HCT116 (cell line): ENCODE results near the gene CNPY1. TPM values are rescaled to one million over a fixed set of nuclear protein-coding genes. Genes with fewer than 3 reads are reported as not detected.

ENCODE experiments used
- ATAC-seq: fragments of 200-7000 bp; cut with Tn5 transposase; 2 replicates; pipeline ENCODE4 v1.9.1; 2020; ENCODE audit warnings: mild to moderate bottlenecking, moderate library complexity
- BruUV-seq: library from RNA; stranded (reverse); fragments of 400-500 nt; replicated peaks from 2 replicates; lab custom pipeline; 2021; lab: Mats Ljungman, UMichigan
- CTCF ChIA-PET: fragments of 300-600 bp; sonication (Branson Sonifier 250); formaldehyde crosslinking; loops from one replicate; lab custom pipeline; 2021; ENCODE audit warnings: antibody characterized with exemption; lab: Charles Lee
- POLR2A ChIA-PET: fragments of 300-600, 350-600 bp; sonication (Branson Sonifier 250); formaldehyde crosslinking; loops from one replicate; lab custom pipeline; 2021; ENCODE audit warnings: antibody characterized with exemption; lab: Charles Lee
- RAD21 ChIA-PET, 2 experiments: fragments of 300-600 bp; sonication (Branson Sonifier 250); formaldehyde crosslinking; loops; one replicate each; lab custom pipeline; 2023; ENCODE audit warnings: low total read pairs in 2 of 2; ENCODE audit not compliant: uncharacterized antibody in 2 of 2, unreplicated experiment in 2 of 2, low non-redundant PET in 1 of 2; lab: Charles Lee
- DNase-seq: peaks from one replicate; pipeline ENCODE4 v3.0.0-alpha.2; 2010; ENCODE audit warnings: low read depth, low spot score
- H2AFZ ChIP-seq: fragments of 200-600 bp; shearing (Covaris generic), sonication (generic); 2 replicates; pipeline ENCODE4 v1.6.1; 2017; ENCODE audit warnings: low read depth, mixed run types, mixed read lengths, antibody characterized with exemption, low read length; ENCODE audit not compliant: poor library complexity, severe bottlenecking
- H3K27ac ChIP-seq: 2 replicates; pipeline ENCODE4 v1.5.1; 2012; ENCODE audit warnings: low read depth, low read length
- H3K27me3 ChIP-seq: fragments of 200-600 bp; sonication (generic); 2 replicates; pipeline ENCODE4 v1.6.1; 2016; ENCODE audit warnings: mixed run types, low read length, mixed read lengths; ENCODE audit not compliant: insufficient read depth
- H3K36me3 ChIP-seq, 2 experiments: fragments of 200-500 bp in 1 of 2; fragments of 200-600 bp in 1 of 2; sonication (Bioruptor generic) in 1 of 2; sonication (generic) in 1 of 2; 2 replicates each; pipeline versions ENCODE4 v1.5.1 to v1.6.1; 2014 to 2016; ENCODE audit warnings: low read length in 2 of 2, inconsistent platforms in 1 of 2, mixed read lengths in 1 of 2, mixed run types in 1 of 2; ENCODE audit not compliant: insufficient read depth in 2 of 2, control insufficient read depth in 1 of 2
- H3K4me1 ChIP-seq, 2 experiments: fragments of 200-600 bp in 1 of 2; sonication (generic) in 1 of 2; 2 replicates each; pipeline versions ENCODE4 v1.5.1 to v1.6.1; 2012 to 2017; ENCODE audit warnings: low read length in 2 of 2, inconsistent platforms in 1 of 2, mild to moderate bottlenecking in 1 of 2, mixed read lengths in 1 of 2, mixed run types in 1 of 2, moderate library complexity in 1 of 2; ENCODE audit not compliant: insufficient read depth in 2 of 2, control insufficient read depth in 1 of 2
- H3K4me2 ChIP-seq: fragments of 200-600 bp; sonication (generic); 2 replicates; pipeline ENCODE4 v1.6.1; 2017; ENCODE audit warnings: mixed run types, low read length, mixed read lengths
- H3K4me3 ChIP-seq, 2 experiments: fragments of 200-600 bp in 1 of 2; sonication (generic) in 1 of 2; replicated peaks in 1 of 2; 2 replicates each; pipeline ENCODE4 v1.5.1; 2011 to 2016; ENCODE audit warnings: low read length in 2 of 2, control low read depth in 1 of 2, low read depth in 1 of 2, mild to moderate bottlenecking in 1 of 2, mixed read lengths in 1 of 2, mixed run types in 1 of 2
- H3K79me2 ChIP-seq: fragments of 200-600 bp; sonication (generic); 2 replicates; pipeline ENCODE4 v1.6.1; 2017; ENCODE audit warnings: mild to moderate bottlenecking, mixed run types, low read length, moderate library complexity, mixed read lengths; ENCODE audit not compliant: insufficient read depth
- H3K9ac ChIP-seq: fragments of 200-600 bp; sonication (generic); 2 replicates; pipeline ENCODE4 v1.6.1; 2016; ENCODE audit warnings: low read length, mixed read lengths
- H3K9me2 ChIP-seq: fragments of 200-600 bp; sonication (generic), shearing (Covaris generic); 2 replicates; pipeline ENCODE4 v1.6.1; 2017; ENCODE audit warnings: mixed run types, mild to moderate bottlenecking, moderate library complexity; ENCODE audit not compliant: insufficient read depth
- H3K9me3 ChIP-seq, 2 experiments: fragments of 200-500 bp in 1 of 2; fragments of 200-600 bp in 1 of 2; sonication (Bioruptor generic) in 1 of 2; sonication (generic) in 1 of 2; 2 replicates each; pipeline ENCODE4 v1.6.1; 2014 to 2017; ENCODE audit warnings: low read length in 2 of 2, mixed read lengths in 2 of 2, inconsistent platforms in 1 of 2, low read depth in 1 of 2, mild to moderate bottlenecking in 1 of 2, mixed run types in 1 of 2, moderate library complexity in 1 of 2; ENCODE audit not compliant: control insufficient read depth in 1 of 2, insufficient read depth in 1 of 2
- H4K20me1 ChIP-seq: fragments of 200-600 bp; sonication (generic), shearing (Covaris generic); 2 replicates; pipeline ENCODE4 v1.6.1; 2017; ENCODE audit warnings: mixed run types, mild to moderate bottlenecking, moderate library complexity; ENCODE audit not compliant: insufficient read depth
- CEBPB ChIP-seq: IDR thresholded peaks from 2 replicates; pipeline ENCODE4 v1.6.1; 2012; ENCODE audit warnings: low read depth
- CTCF ChIP-seq, 3 experiments: fragments of 200-600 bp in 1 of 3; sonication (generic) in 1 of 3; IDR thresholded peaks in 2 of 3; conservative IDR thresholded peaks in 1 of 3; 2 replicates each; pipeline ENCODE4 v1.5.1; 2012 to 2017; ENCODE audit warnings: low read depth in 2 of 3, low read length in 2 of 3, antibody characterized with exemption in 1 of 3, borderline replicate concordance in 1 of 3, control low read depth in 1 of 3, mild to moderate bottlenecking in 1 of 3, mixed read lengths in 1 of 3, mixed run types in 1 of 3, moderate library complexity in 1 of 3; ENCODE audit not compliant: insufficient read depth in 1 of 3
- EZH2 ChIP-seq: fragments of 200-600 bp; sonication (generic); IDR thresholded peaks from 2 replicates; pipeline ENCODE4 v1.6.1; 2017; ENCODE audit warnings: antibody characterized with exemption, mixed run types
- EZH2phosphoT487 ChIP-seq: fragments of 200-600 bp; IDR thresholded peaks from 2 replicates; pipeline ENCODE4 v1.6.1; 2018; ENCODE audit warnings: antibody characterized with exemption, borderline replicate concordance
- FOSL1 ChIP-seq: IDR thresholded peaks from 2 replicates; pipeline ENCODE4 v1.6.1; 2012; ENCODE audit warnings: low read depth
- MAX ChIP-seq: IDR thresholded peaks from 2 replicates; pipeline ENCODE4 v1.6.1; 2012
- POLR2A ChIP-seq: IDR thresholded peaks from 2 replicates; pipeline ENCODE4 v1.7.0; 2011; ENCODE audit warnings: borderline replicate concordance; ENCODE audit not compliant: insufficient read depth, insufficient read length; ENCODE audit errors: extremely low read depth
- POLR2AphosphoS5 ChIP-seq: IDR thresholded peaks from 2 replicates; pipeline ENCODE4 v1.6.1; 2011; ENCODE audit warnings: mild to moderate bottlenecking, low read depth, low read length, moderate library complexity
- RAD21 ChIP-seq: IDR thresholded peaks from 2 replicates; pipeline ENCODE4 v1.6.1; 2012; ENCODE audit warnings: low read depth, mild to moderate bottlenecking
- SIN3A ChIP-seq: IDR thresholded peaks from 2 replicates; pipeline ENCODE4 v1.6.1; 2012; ENCODE audit warnings: low read depth
- SP1 ChIP-seq: IDR thresholded peaks from 2 replicates; pipeline ENCODE4 v1.6.1; 2012; ENCODE audit warnings: low read depth
- YY1 ChIP-seq: IDR thresholded peaks from 2 replicates; pipeline ENCODE4 v1.6.1; 2011; ENCODE audit warnings: low read length, low read depth, moderate library complexity, mild to moderate bottlenecking; ENCODE audit not compliant: insufficient replicate concordance; ENCODE audit errors: extremely low read depth
- ZBTB33 ChIP-seq: IDR thresholded peaks from 2 replicates; pipeline ENCODE4 v1.6.1; 2011; ENCODE audit warnings: mild to moderate bottlenecking, low read length, moderate library complexity; ENCODE audit not compliant: insufficient replicate concordance; ENCODE audit errors: extremely low read depth
- intact Hi-C: fragments of 100-400 bp; cut with micrococcal nuclease; formaldehyde crosslinking; loops from 2 replicates; pipeline ENCODE4 v1.10.0; 2022
- total RNA-seq: library from RNA; stranded (reverse); gene quantifications from one replicate; pipeline ENCODE4 v1.2.1, GENCODE V29; 2021; ENCODE audit not compliant: unreplicated experiment

The CNPY1 gene
- total RNA-seq, 1 experiment from 2014 or later, result not detected

- CTCF ChIA-PET, result no interaction called here
- Histone ChIP-seq H3K9ac (no peak overlapping the region), H3K4me1 (no peaks in the 10 kb centered on the region), H3K36me3 (no peaks in the 10 kb centered on the region), H3K9me2 (no peaks in the 10 kb centered on the region), H3K4me2 (no peak overlapping the region), H3K27ac (no peak overlapping the region), H3K9me3 (no peaks in the 10 kb centered on the region), H3K27me3 (no peaks in the 10 kb centered on the region), H3K4me3 (no peak overlapping the region), H4K20me1 (no peaks in the 10 kb centered on the region), H3K79me2 (no peaks in the 10 kb centered on the region), H2AFZ (no peak overlapping the region)
- RAD21 ChIA-PET, result no interaction called here
- TF ChIP-seq POLR2A (no peak), YY1 (no peak), EZH2phosphoT487 (no peak), POLR2AphosphoS5 (no peak), RAD21 (no peak), EZH2 (no peak), ZBTB33 (no peak), CEBPB (no peak), SIN3A (no peak), SP1 (no peak), MAX (no peak), FOSL1 (no peak), CTCF (IDR thresholded peaks at IDR 0.05 in 2 of 3, conservative IDR thresholded peaks at IDR 0.05 in 1 of 3; ENCODE audit: borderline replicate concordance in 1 of 3, insufficient read depth in 1 of 3, low read depth in 2 of 3, low read length in 2 of 3) (no peak)
- POLR2A ChIA-PET, result no interaction called here
- intact Hi-C loops, result no loop called here
- no peak for DNase-seq
- no TSS peak for BruUV-seq
- no peak for ATAC-seq
These were observed 12.6 kb upstream of the CNPY1 start for GRCh38 chr7:155558961-155559360.
